Calu3 (cell line): Measurements from ENCODE around the gene MUC20. TPM values are rescaled to one million over a fixed set of nuclear protein-coding genes. Genes with fewer than 3 reads are reported as not detected.
A peak's percentile ranks its signal among the peaks of the same experiment; 100 is the strongest.
"Not testable (repeated sequence)": the region's sequence is repeated elsewhere in the genome, so short reads cannot be mapped to it uniquely, and the experiment has no call there.

Experiments
- BruUV-seq: library from RNA; stranded (reverse); fragments of 400-500 nt; replicated peaks from 2 replicates; lab custom pipeline; 2021; lab: Mats Ljungman, UMichigan
- CTCF ChIA-PET: fragments of 300-600 bp; sonication (Branson Sonifier 250); formaldehyde crosslinking; loops from one replicate; lab custom pipeline; 2022; ENCODE audit warnings: antibody characterized with exemption; lab: Charles Lee
- DNase-seq: peaks from one replicate; pipeline ENCODE4 v3.0.0; 2022
- H3K27ac Mint-ChIP-seq: one replicate; pipeline ENCODE4 v1.8.0; 2022; ENCODE audit warnings: mixed read lengths; ENCODE audit not compliant: unreplicated experiment
- H3K27me3 Mint-ChIP-seq: one replicate; pipeline ENCODE4 v1.8.0; 2022; ENCODE audit warnings: mixed read lengths; ENCODE audit not compliant: unreplicated experiment
- H3K36me3 Mint-ChIP-seq: one replicate; pipeline ENCODE4 v1.8.0; 2022; ENCODE audit warnings: mild to moderate bottlenecking, moderate library complexity, mixed read lengths; ENCODE audit not compliant: insufficient read depth, unreplicated experiment
- H3K4me1 Mint-ChIP-seq: one replicate; pipeline ENCODE4 v1.8.0; 2022; ENCODE audit warnings: mild to moderate bottlenecking, low read depth, mixed read lengths; ENCODE audit not compliant: unreplicated experiment
- H3K4me3 Mint-ChIP-seq: one replicate; pipeline ENCODE4 v1.8.0; 2022; ENCODE audit warnings: mild to moderate bottlenecking, low read depth, moderate library complexity, mixed read lengths; ENCODE audit not compliant: unreplicated experiment
- H3K9me3 Mint-ChIP-seq: one replicate; pipeline ENCODE4 v1.8.0; 2022; ENCODE audit warnings: low read depth, mixed read lengths; ENCODE audit not compliant: unreplicated experiment
- CTCF ChIP-seq: fragments of 200-600 bp; IDR thresholded peaks from one replicate; pipeline ENCODE4 v1.8.0; 2022; ENCODE audit warnings: antibody characterized with exemption; ENCODE audit not compliant: unreplicated experiment
- intact Hi-C: fragments of 100-400 bp; cut with micrococcal nuclease; formaldehyde crosslinking; loops from one replicate; pipeline ENCODE4 v1.10.0; 2022; ENCODE audit not compliant: unreplicated experiment
- total RNA-seq: library from RNA; stranded (reverse); gene quantifications from 2 replicates; pipeline ENCODE4 v1.2.3, GENCODE V29; 2022

The MUC20 gene
- total RNA-seq, 1 experiment from 2014 or later = 83.1 TPM

GRCh38 chr3:195744437-195744836 is 23.7 kb downstream of the MUC20 start:
- intact Hi-C loops = loop anchor here (2.0 to 10.0 kb wide), 3 partner anchors 16 to 120 kb away; no protein-coding TSS in a partner anchor
- CTCF ChIA-PET = no interaction called here
- Mint-ChIP-seq H3K4me1 (no peaks in the 10 kb centered on the region), H3K27me3 (no peaks in the 10 kb centered on the region), H3K27ac (no peak overlapping the region), H3K36me3 (peaks cover 7% of the 10 kb centered on the region), H3K4me3 (no peak overlapping the region), H3K9me3 (no peaks in the 10 kb centered on the region)
- no peak for DNase-seq
- BruUV-seq = no TSS peak
- TF ChIP-seq CTCF = no peak

GRCh38 chr3:195746346-195746745 is 25.6 kb downstream of the MUC20 start:
- no peaks in the 10 kb centered on the region for H3K9me3 Mint-ChIP-seq
- no peak for TF ChIP-seq CTCF
- H3K27me3 Mint-ChIP-seq = no peaks in the 10 kb centered on the region
- no peak for DNase-seq
- BruUV-seq = no TSS peak
- CTCF ChIA-PET = interaction anchor here (0.6 to 1.1 kb wide), 2 partner anchors 105 to 403 kb away, joined by 3 read pairs; no protein-coding TSS in a partner anchor
- H3K27ac Mint-ChIP-seq = no peak overlapping the region
- no peaks in the 10 kb centered on the region for H3K4me1 Mint-ChIP-seq
- H3K4me3 Mint-ChIP-seq = no peak overlapping the region
- intact Hi-C loops = loop anchor here (10.0 kb wide), 2 partner anchors 108 to 122 kb away; no protein-coding TSS in a partner anchor
- H3K36me3 Mint-ChIP-seq = peaks cover 7% of the 10 kb centered on the region

- H3K27ac Mint-ChIP-seq = peak overlapping the region; percentile 24
- H3K4me1 Mint-ChIP-seq = no peaks in the 10 kb centered on the region
- BruUV-seq = no TSS peak
- DNase-seq = no peak
- no peaks in the 10 kb centered on the region for H3K27me3 Mint-ChIP-seq
- H3K9me3 Mint-ChIP-seq = no peaks in the 10 kb centered on the region
- H3K4me3 Mint-ChIP-seq = no peak overlapping the region
- H3K36me3 Mint-ChIP-seq = peaks cover 7% of the 10 kb centered on the region
- CTCF ChIA-PET = interaction anchor here (1.1 kb wide), 1 partner anchor 105 kb away, joined by 3 read pairs; no protein-coding TSS in a partner anchor
- no peak for TF ChIP-seq CTCF
- intact Hi-C loops = loop anchor here (10.0 kb wide), 2 partner anchors 108 to 122 kb away; no protein-coding TSS in a partner anchor
Measured at GRCh38 chr3:195746751-195747150, 26.0 kb downstream of the MUC20 start.

GRCh38 chr3:195748661-195749060 is 27.9 kb downstream of the MUC20 start:
- Mint-ChIP-seq H3K4me3 (no peak overlapping the region), H3K27me3 (no peaks in the 10 kb centered on the region), H3K4me1 (no peaks in the 10 kb centered on the region), H3K36me3 (peaks cover 7% of the 10 kb centered on the region), H3K9me3 (no peaks in the 10 kb centered on the region), H3K27ac (no peak overlapping the region)
- CTCF ChIA-PET = no interaction called here
- BruUV-seq = no TSS peak
- intact Hi-C loops = loop anchor here (10.0 kb wide), 2 partner anchors 106 to 124 kb away; no protein-coding TSS in a partner anchor
- no peak for TF ChIP-seq CTCF
- DNase-seq = no peak

- intact Hi-C loops = loop anchor here (10.0 kb wide), 2 partner anchors 106 to 124 kb away; no protein-coding TSS in a partner anchor
- H3K9me3 Mint-ChIP-seq, H3K36me3 Mint-ChIP-seq, H3K27ac Mint-ChIP-seq, DNase-seq, H3K4me1 Mint-ChIP-seq, H3K4me3 Mint-ChIP-seq, BruUV-seq, H3K27me3 Mint-ChIP-seq, CTCF ChIA-PET: not testable (repeated sequence)
Measured at GRCh38 chr3:195749101-195749500, 28.3 kb downstream of the MUC20 start.
